Caco-2 (cell line): ENCODE data around the gene GBP7. TPM values are rescaled to one million over a fixed set of nuclear protein-coding genes. Genes with fewer than 3 reads are reported as not detected.

ENCODE experiments used
- BruUV-seq: library from RNA; stranded (reverse); fragments of 400-500 nt; replicated peaks from 2 replicates; lab custom pipeline; 2021; lab: Mats Ljungman, UMichigan
- CTCF ChIA-PET: fragments of 300-600 bp; sonication (Branson Sonifier 250); formaldehyde crosslinking; loops from one replicate; lab custom pipeline; 2022; ENCODE audit warnings: antibody characterized with exemption; lab: Charles Lee
- POLR2A ChIA-PET: fragments of 300-600 bp; sonication (Branson Sonifier 250); formaldehyde crosslinking; loops from one replicate; lab custom pipeline; 2022; ENCODE audit warnings: antibody characterized with exemption; lab: Charles Lee
- DNase-seq, 2 experiments: peaks; one replicate each; pipeline versions ENCODE4 v3.0.0 to v3.0.0-alpha.2; 2020 to 2022
- H3K27me3 ChIP-seq: replicated peaks from 2 replicates; pipeline ENCODE4 v1.6.0; 2011; ENCODE audit warnings: low read length; ENCODE audit not compliant: control insufficient read depth, insufficient read depth
- H3K36me3 ChIP-seq: 2 replicates; pipeline ENCODE4 v1.5.1; 2011; ENCODE audit warnings: low read length; ENCODE audit not compliant: control insufficient read depth, insufficient read depth
- H3K4me1 ChIP-seq: fragments of 250-450 bp; sonication (Bioruptor Pico); 2 replicates; pipeline ENCODE4 v1.5.1; 2020; ENCODE audit warnings: mild to moderate bottlenecking
- H3K4me3 ChIP-seq: 2 replicates; pipeline ENCODE4 v1.5.1; 2011; ENCODE audit warnings: low read depth, mild to moderate bottlenecking, control low read depth, low read length
- H3K9me3 ChIP-seq: fragments of 250-450 bp; sonication (Bioruptor Pico); 2 replicates; pipeline ENCODE4 v1.5.1; 2020; ENCODE audit warnings: mild to moderate bottlenecking, moderate library complexity
- H3K27ac Mint-ChIP-seq: one replicate; pipeline ENCODE4 v1.8.0; 2022; ENCODE audit warnings: mixed read lengths; ENCODE audit not compliant: unreplicated experiment
- H3K27me3 Mint-ChIP-seq: one replicate; pipeline ENCODE4 v1.8.0; 2022; ENCODE audit warnings: mixed read lengths; ENCODE audit not compliant: insufficient read depth, unreplicated experiment
- H3K36me3 Mint-ChIP-seq: one replicate; pipeline ENCODE4 v1.8.0; 2022; ENCODE audit warnings: mild to moderate bottlenecking, mixed read lengths; ENCODE audit not compliant: insufficient read depth, unreplicated experiment
- H3K4me1 Mint-ChIP-seq: one replicate; pipeline ENCODE4 v1.8.0; 2022; ENCODE audit warnings: low read depth, mixed read lengths; ENCODE audit not compliant: unreplicated experiment
- H3K4me3 Mint-ChIP-seq: one replicate; pipeline ENCODE4 v1.8.0; 2022; ENCODE audit warnings: mild to moderate bottlenecking, moderate library complexity, mixed read lengths; ENCODE audit not compliant: unreplicated experiment
- H3K9me3 Mint-ChIP-seq: one replicate; pipeline ENCODE4 v1.8.0; 2022; ENCODE audit warnings: mixed read lengths; ENCODE audit not compliant: unreplicated experiment
- intact Hi-C: fragments of 100-400 bp; cut with micrococcal nuclease; formaldehyde crosslinking; loops from one replicate; pipeline ENCODE4 v1.10.0; 2022; ENCODE audit not compliant: unreplicated experiment
- total RNA-seq: library from RNA; stranded (reverse); gene quantifications from 2 replicates; pipeline ENCODE4 v1.2.3, GENCODE V29; 2022
- TF ChIP-seq, protein P1 (sequence below), 2 experiments: fragments of 200-600 bp in 1 of 2; IDR thresholded peaks; 1 replicate in 1 of 2; 2 replicates in 1 of 2; pipeline versions ENCODE4 v1.5.1 to v1.8.0; 2011 to 2022; ENCODE audit warnings: antibody characterized with exemption in 1 of 2, control low read depth in 1 of 2, inconsistent platforms in 1 of 2, low read depth in 1 of 2, low read length in 1 of 2, mild to moderate bottlenecking in 1 of 2, moderate library complexity in 1 of 2; ENCODE audit not compliant: insufficient read depth in 1 of 2, severe bottlenecking in 1 of 2, unreplicated experiment in 1 of 2

GBP7 gene
- total RNA-seq, 1 experiment from 2014 or later, result not detected

DNA sequence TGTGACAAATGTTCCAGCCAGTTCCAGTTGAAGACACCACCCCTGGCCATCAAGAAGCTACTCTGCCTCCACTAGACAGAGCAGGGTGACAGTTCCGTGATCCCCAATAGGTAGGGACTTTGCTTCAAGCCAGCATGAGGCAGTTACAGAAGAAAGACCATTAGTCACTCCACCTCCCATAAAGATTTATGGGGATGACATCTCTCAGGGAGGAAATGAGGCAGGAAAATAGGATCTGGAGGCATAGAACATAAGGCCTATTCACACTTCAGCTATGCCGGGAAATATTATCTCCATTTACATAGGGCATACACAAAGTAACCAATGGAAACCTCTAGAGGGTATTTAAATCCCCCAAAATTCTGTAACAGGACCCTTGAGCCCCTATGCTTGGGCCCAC lies 3.5 kb upstream of the GBP7 start:
- TF ChIP-seq, protein P1, sequence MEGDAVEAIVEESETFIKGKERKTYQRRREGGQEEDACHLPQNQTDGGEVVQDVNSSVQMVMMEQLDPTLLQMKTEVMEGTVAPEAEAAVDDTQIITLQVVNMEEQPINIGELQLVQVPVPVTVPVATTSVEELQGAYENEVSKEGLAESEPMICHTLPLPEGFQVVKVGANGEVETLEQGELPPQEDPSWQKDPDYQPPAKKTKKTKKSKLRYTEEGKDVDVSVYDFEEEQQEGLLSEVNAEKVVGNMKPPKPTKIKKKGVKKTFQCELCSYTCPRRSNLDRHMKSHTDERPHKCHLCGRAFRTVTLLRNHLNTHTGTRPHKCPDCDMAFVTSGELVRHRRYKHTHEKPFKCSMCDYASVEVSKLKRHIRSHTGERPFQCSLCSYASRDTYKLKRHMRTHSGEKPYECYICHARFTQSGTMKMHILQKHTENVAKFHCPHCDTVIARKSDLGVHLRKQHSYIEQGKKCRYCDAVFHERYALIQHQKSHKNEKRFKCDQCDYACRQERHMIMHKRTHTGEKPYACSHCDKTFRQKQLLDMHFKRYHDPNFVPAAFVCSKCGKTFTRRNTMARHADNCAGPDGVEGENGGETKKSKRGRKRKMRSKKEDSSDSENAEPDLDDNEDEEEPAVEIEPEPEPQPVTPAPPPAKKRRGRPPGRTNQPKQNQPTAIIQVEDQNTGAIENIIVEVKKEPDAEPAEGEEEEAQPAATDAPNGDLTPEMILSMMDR (IDR thresholded peaks at IDR 0.05; ENCODE audit: insufficient read depth in 1 of 2, low read depth in 1 of 2, low read length in 1 of 2, severe bottlenecking in 1 of 2, unreplicated experiment in 1 of 2), result no peak
- Mint-ChIP-seq H3K4me3 (no peak overlapping the region), H3K9me3 (no peaks in the 10 kb centered on the region), H3K36me3 (no peaks in the 10 kb centered on the region), H3K27me3 (peaks cover 6% of the 10 kb centered on the region), H3K27ac (no peak overlapping the region), H3K4me1 (no peaks in the 10 kb centered on the region)
- intact Hi-C loops, result no loop called here
- no peak overlapping the region for H3K4me3 ChIP-seq
- no peaks in the 10 kb centered on the region for H3K27me3 ChIP-seq
- DNase-seq, result no peak
- H3K36me3 ChIP-seq, result no peaks in the 10 kb centered on the region
- BruUV-seq, result no TSS peak
- CTCF ChIA-PET, result no interaction called here
- no peaks in the 10 kb centered on the region for H3K4me1 ChIP-seq
- POLR2A ChIA-PET, result no interaction called here
- no peaks in the 10 kb centered on the region for H3K9me3 ChIP-seq

DNA sequence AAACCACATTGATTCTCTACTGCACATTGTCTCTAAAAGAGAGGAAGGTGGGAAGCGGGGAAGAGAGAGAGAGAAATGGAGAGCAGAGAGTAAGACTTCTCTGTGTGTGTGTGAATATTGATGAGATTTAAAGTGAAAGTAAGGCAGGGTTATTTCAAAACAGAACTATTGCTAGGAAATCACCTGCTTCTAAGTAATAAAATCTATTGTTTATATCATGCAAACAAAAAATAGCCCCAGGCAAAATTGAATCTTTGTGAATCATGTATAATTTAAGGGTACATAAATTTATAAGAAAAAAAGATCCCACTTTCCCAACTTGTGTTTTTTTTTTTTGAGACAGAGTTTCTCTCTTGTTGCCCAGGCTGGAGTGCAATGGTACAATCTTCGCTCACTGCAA lies 1.2 kb upstream of the GBP7 start:
- Histone ChIP-seq H3K9me3 (no peaks in the 10 kb centered on the region), H3K27me3 (no peaks in the 10 kb centered on the region), H3K4me3 (no peak overlapping the region), H3K4me1 (no peaks in the 10 kb centered on the region), H3K36me3 (no peaks in the 10 kb centered on the region)
- ChIA-PET CTCF (interaction anchor here (0.7 kb wide), 1 partner anchor 91 kb away, joined by 3 read pairs; no protein-coding TSS in a partner anchor), POLR2A (no interaction called here)
- intact Hi-C loops, result no loop called here
- no TSS peak for BruUV-seq
- Mint-ChIP-seq H3K36me3 (no peaks in the 10 kb centered on the region), H3K27me3 (peaks cover 6% of the 10 kb centered on the region), H3K4me1 (no peaks in the 10 kb centered on the region), H3K27ac (no peak overlapping the region), H3K4me3 (no peak overlapping the region), H3K9me3 (no peaks in the 10 kb centered on the region)
- TF ChIP-seq, protein P1 (IDR thresholded peaks at IDR 0.05; ENCODE audit: insufficient read depth in 1 of 2, low read depth in 1 of 2, low read length in 1 of 2, severe bottlenecking in 1 of 2, unreplicated experiment in 1 of 2), result no peak
- DNase-seq, result no peak

DNA sequence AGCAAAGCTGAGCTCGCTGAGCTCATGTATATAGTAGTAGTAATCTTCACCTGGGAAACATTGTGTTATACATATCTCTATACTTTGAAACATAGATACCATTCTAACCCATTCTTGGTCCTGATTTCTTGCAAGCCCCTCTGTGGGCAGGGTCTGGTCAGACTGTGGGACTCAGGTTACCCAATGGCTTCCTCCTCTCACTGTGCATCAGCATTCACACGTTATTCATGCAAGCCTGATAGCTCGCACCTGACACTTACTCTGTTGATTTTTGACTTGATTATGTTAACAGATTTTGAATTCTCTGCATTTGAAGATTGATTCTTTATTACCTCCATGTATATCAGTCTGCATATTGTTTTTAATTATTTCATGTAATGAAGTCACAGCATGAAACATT lies 1.3 kb downstream of the GBP7 start:
- H3K4me1 ChIP-seq, result no peaks in the 10 kb centered on the region
- peaks cover 2% of the 10 kb centered on the region for H3K27me3 Mint-ChIP-seq
- no peaks in the 10 kb centered on the region for H3K27me3 ChIP-seq
- intact Hi-C loops, result no loop called here
- no peak overlapping the region for H3K4me3 ChIP-seq
- no TSS peak for BruUV-seq
- H3K4me1 Mint-ChIP-seq, result no peaks in the 10 kb centered on the region
- H3K9me3 Mint-ChIP-seq, result no peaks in the 10 kb centered on the region
- no peaks in the 10 kb centered on the region for H3K9me3 ChIP-seq
- H3K36me3 ChIP-seq, result no peaks in the 10 kb centered on the region
- CTCF ChIA-PET, result no interaction called here
- H3K36me3 Mint-ChIP-seq, result no peaks in the 10 kb centered on the region
- no peak overlapping the region for H3K4me3 Mint-ChIP-seq
- TF ChIP-seq, protein P1 (IDR thresholded peaks at IDR 0.05; ENCODE audit: insufficient read depth in 1 of 2, low read depth in 1 of 2, low read length in 1 of 2, severe bottlenecking in 1 of 2, unreplicated experiment in 1 of 2), result no peak
- no peak for DNase-seq
- no peak overlapping the region for H3K27ac Mint-ChIP-seq
- POLR2A ChIA-PET, result no interaction called here
